H9 (cell line): ENCODE measurements around the gene SVOP. TPM values are rescaled to one million over a fixed set of nuclear protein-coding genes. Genes with fewer than 3 reads are reported as not detected.
A peak's percentile ranks its signal among the peaks of the same experiment; 100 is the strongest.

Source experiments
- DNase-seq: peaks from one replicate; pipeline ENCODE4 v3.0.0-alpha.2; 2017
- H2AFZ ChIP-seq: one replicate; pipeline ENCODE4 v1.6.1; 2013; ENCODE audit warnings: mild to moderate bottlenecking, low read length, control low read depth, moderate library complexity
- H2AK5ac ChIP-seq: 2 replicates; pipeline ENCODE4 v1.6.1; 2013; ENCODE audit warnings: low read length, control low read depth, mixed read lengths; ENCODE audit not compliant: insufficient read length
- H2BK120ac ChIP-seq: one replicate; pipeline ENCODE4 v1.6.1; 2013; ENCODE audit warnings: low read depth, mild to moderate bottlenecking, low read length, control low read depth, inconsistent platforms; ENCODE audit not compliant: poor library complexity, severe bottlenecking
- H2BK12ac ChIP-seq: 2 replicates; pipeline ENCODE4 v1.6.1; 2013; ENCODE audit warnings: low read length, control low read depth, mixed read lengths, low read depth; ENCODE audit not compliant: insufficient read length
- H2BK15ac ChIP-seq: 2 replicates; pipeline ENCODE4 v1.6.1; 2013; ENCODE audit warnings: low read depth, low read length, control low read depth
- H2BK20ac ChIP-seq: one replicate; pipeline ENCODE4 v1.6.1; 2013; ENCODE audit warnings: low read depth, mild to moderate bottlenecking, low read length, control low read depth, inconsistent platforms; ENCODE audit not compliant: poor library complexity, severe bottlenecking
- H2BK5ac ChIP-seq: 2 replicates; pipeline ENCODE4 v1.6.1; 2013; ENCODE audit warnings: low read length, control low read depth, mixed read lengths; ENCODE audit not compliant: insufficient read length
- H3K14ac ChIP-seq: 2 replicates; pipeline ENCODE4 v1.6.1; 2013; ENCODE audit warnings: low read length, control low read depth; ENCODE audit not compliant: insufficient read depth
- H3K18ac ChIP-seq: 2 replicates; pipeline ENCODE4 v1.6.1; 2013; ENCODE audit warnings: low read depth, mild to moderate bottlenecking, mixed read lengths, low read length, control low read depth; ENCODE audit not compliant: insufficient read length
- H3K23ac ChIP-seq: 2 replicates; pipeline ENCODE4 v1.6.1; 2013; ENCODE audit warnings: low read length, control low read depth, mixed read lengths, low read depth; ENCODE audit not compliant: insufficient read length
- H3K23me2 ChIP-seq: 2 replicates; pipeline ENCODE4 v1.6.1; 2013; ENCODE audit warnings: low read depth, mild to moderate bottlenecking, mixed read lengths, low read length, control low read depth; ENCODE audit not compliant: insufficient read length, poor library complexity, severe bottlenecking
- H3K27ac ChIP-seq: 2 replicates; pipeline ENCODE4 v1.5.1; 2013; ENCODE audit warnings: low read length, control low read depth, mixed read lengths, low read depth; ENCODE audit not compliant: insufficient read length
- H3K27me3 ChIP-seq: 2 replicates; pipeline ENCODE4 v1.6.1; 2013; ENCODE audit warnings: low read length, control low read depth, inconsistent platforms; ENCODE audit not compliant: insufficient read depth
- H3K4ac ChIP-seq: 2 replicates; pipeline ENCODE4 v1.6.1; 2013; ENCODE audit warnings: low read depth, mild to moderate bottlenecking, control low read depth, inconsistent platforms, low read length, moderate library complexity
- H3K4me1 ChIP-seq: 2 replicates; pipeline ENCODE4 v1.6.1; 2013; ENCODE audit warnings: low read length, control low read depth, inconsistent platforms; ENCODE audit not compliant: insufficient read depth
- H3K4me2 ChIP-seq: 2 replicates; pipeline ENCODE4 v1.6.1; 2013; ENCODE audit warnings: low read length, control low read depth, mixed read lengths; ENCODE audit not compliant: insufficient read length, insufficient read depth
- H3K56ac ChIP-seq: 2 replicates; pipeline ENCODE4 v1.6.1; 2013; ENCODE audit warnings: low read depth, mild to moderate bottlenecking, mixed read lengths, low read length, control low read depth; ENCODE audit not compliant: insufficient read length
- H3K79me1 ChIP-seq: 2 replicates; pipeline ENCODE4 v1.6.1; 2013; ENCODE audit warnings: low read depth, mild to moderate bottlenecking, moderate library complexity, low read length, control low read depth, inconsistent platforms; ENCODE audit not compliant: insufficient read depth, poor library complexity, severe bottlenecking
- H3K79me2 ChIP-seq: 2 replicates; pipeline ENCODE4 v1.6.1; 2013; ENCODE audit warnings: low read length, control low read depth, inconsistent platforms; ENCODE audit not compliant: insufficient read depth
- H3K9ac ChIP-seq: 2 replicates; pipeline ENCODE4 v1.6.1; 2013; ENCODE audit warnings: low read length, control low read depth, mixed read lengths; ENCODE audit not compliant: insufficient read length; ENCODE audit errors: extremely low read depth
- H3K9me3 ChIP-seq: one replicate; pipeline ENCODE4 v1.6.1; 2013; ENCODE audit warnings: low read depth, low read length, inconsistent platforms; ENCODE audit not compliant: control insufficient read depth
- H3T11ph ChIP-seq: one replicate; pipeline ENCODE4 v1.6.1; 2013; ENCODE audit warnings: mild to moderate bottlenecking, low read length, control low read depth, inconsistent platforms
- H4K20me1 ChIP-seq: one replicate; pipeline ENCODE4 v1.6.1; 2013; ENCODE audit not compliant: control insufficient read depth, insufficient read length, insufficient read depth
- H4K5ac ChIP-seq: 2 replicates; pipeline ENCODE4 v1.6.1; 2013; ENCODE audit warnings: low read depth, mild to moderate bottlenecking, mixed read lengths, low read length, control low read depth; ENCODE audit not compliant: insufficient read length
- H4K8ac ChIP-seq: replicated peaks from 2 replicates; pipeline ENCODE4 v1.6.1; 2013; ENCODE audit warnings: low read length, control low read depth, mixed read lengths, low read depth; ENCODE audit not compliant: insufficient read length
- H4K91ac ChIP-seq: 2 replicates; pipeline ENCODE4 v1.6.1; 2013; ENCODE audit warnings: low read depth, mild to moderate bottlenecking, moderate library complexity, mixed read lengths, low read length, control low read depth; ENCODE audit not compliant: insufficient read length
- H3K27ac Mint-ChIP-seq, 3 experiments: 2 replicates in 2 of 3; 3 replicates in 1 of 3; pipeline ENCODE4 v1.8.0; 2020 to 2021; ENCODE audit warnings: mixed read lengths in 3 of 3, mild to moderate bottlenecking in 1 of 3, moderate library complexity in 1 of 3
- H3K27me3 Mint-ChIP-seq: 2 replicates; pipeline ENCODE4 v1.8.0; 2021; ENCODE audit warnings: low read depth, mild to moderate bottlenecking, moderate library complexity, mixed read lengths
- H3K36me3 Mint-ChIP-seq, 3 experiments: 2 replicates in 2 of 3; 3 replicates in 1 of 3; pipeline ENCODE4 v1.8.0; 2020 to 2021; ENCODE audit warnings: low read depth in 3 of 3, mixed read lengths in 3 of 3; ENCODE audit not compliant: insufficient read depth in 1 of 3
- H3K4me1 Mint-ChIP-seq, 2 experiments: 2 replicates each; pipeline ENCODE4 v1.8.0; 2020; ENCODE audit warnings: mixed read lengths in 2 of 2
- H3K4me3 Mint-ChIP-seq, 2 experiments: 2 replicates in 1 of 2; 3 replicates in 1 of 2; pipeline ENCODE4 v1.8.0; 2020 to 2021; ENCODE audit warnings: mild to moderate bottlenecking in 2 of 2, mixed read lengths in 2 of 2, moderate library complexity in 1 of 2
- H3K9me3 Mint-ChIP-seq, 2 experiments: 2 replicates in 1 of 2; 3 replicates in 1 of 2; pipeline ENCODE4 v1.8.0; 2020; ENCODE audit warnings: mild to moderate bottlenecking in 2 of 2, mixed read lengths in 2 of 2, moderate library complexity in 1 of 2
- WGBS: extraction: QIAGEN DNeasy Blood & Tissue Kit; methylation state at CpG from one replicate; pipeline ENCODE4 v1.1.7; 2013; ENCODE audit warnings: missing lambda C conversion rate, low lambda C conversion rate, mixed read lengths; ENCODE audit not compliant: insufficient read length; ENCODE audit errors: extremely low coverage; 5-methylcytosine and 5-hydroxymethylcytosine counted together
- total RNA-seq: library from RNA; stranded (reverse); gene quantifications from 2 replicates; pipeline ENCODE4 v1.2.1, GENCODE V29; 2021
- TF ChIP-seq, protein P1 (sequence below): fragments of 200-600 bp; sonication (generic); conservative IDR thresholded peaks from 3 replicates; pipeline ENCODE4 v1.8.0; 2021; ENCODE audit warnings: antibody characterized with exemption, mild to moderate bottlenecking

Gene SVOP
- total RNA-seq, 1 experiment from 2014 or later = 0.15 TPM

DNA sequence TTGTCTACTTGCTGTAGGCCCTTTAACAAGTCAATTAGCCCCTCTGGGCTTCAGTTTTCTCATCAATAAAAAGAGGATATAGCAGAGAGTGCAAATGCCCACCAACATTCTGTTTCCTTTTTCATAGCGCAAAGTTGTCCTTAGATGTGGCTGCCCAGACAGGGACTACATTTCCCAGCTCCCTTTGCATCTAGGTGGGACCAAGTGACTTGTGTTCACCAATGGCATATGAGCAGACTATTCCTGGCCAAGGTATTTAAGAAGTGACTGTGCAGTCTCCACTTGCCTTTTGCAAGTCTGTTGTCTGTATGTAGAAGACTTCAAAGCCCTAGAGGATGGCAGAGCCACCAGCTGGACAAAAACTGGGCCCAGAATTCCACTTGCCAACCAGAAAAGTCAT lies 81.3 kb downstream of the SVOP start:
- Histone ChIP-seq H3K56ac (no peak overlapping the region), H3K27ac (no peak overlapping the region), H3K4ac (no peak overlapping the region), H4K8ac (no peak overlapping the region), H2AFZ (no peak overlapping the region), H3K9me3 (no peaks in the 10 kb centered on the region), H3K79me1 (no peaks in the 10 kb centered on the region), H4K91ac (no peak overlapping the region), H3K4me1 (no peaks in the 10 kb centered on the region), H3K27me3 (no peaks in the 10 kb centered on the region), H2BK12ac (no peak overlapping the region), H3K4me2 (no peak overlapping the region), H3K9ac (no peak overlapping the region), H4K20me1 (no peaks in the 10 kb centered on the region), H3K23ac (no peak overlapping the region), H3K79me2 (no peaks in the 10 kb centered on the region), H3K23me2 (no peaks in the 10 kb centered on the region), H2BK5ac (no peak overlapping the region), H2AK5ac (no peak overlapping the region), H2BK120ac (no peak overlapping the region), H3K14ac (no peak overlapping the region), H2BK20ac (no peak overlapping the region), H3T11ph (no peak overlapping the region), H3K18ac (no peak overlapping the region), H4K5ac (no peak overlapping the region), H2BK15ac (no peak overlapping the region)
- no peaks in the 10 kb centered on the region for H3K4me1 Mint-ChIP-seq
- H3K27ac Mint-ChIP-seq = peak overlapping the region in 1 of 3 experiments; percentile 22; a peak in 1 of 7 replicates
- no CpG with 5 or more reads among the region's 1 CpG for WGBS
- H3K36me3 Mint-ChIP-seq = no peaks in the 10 kb centered on the region
- no peaks in the 10 kb centered on the region for H3K9me3 Mint-ChIP-seq
- TF ChIP-seq, protein P1, sequence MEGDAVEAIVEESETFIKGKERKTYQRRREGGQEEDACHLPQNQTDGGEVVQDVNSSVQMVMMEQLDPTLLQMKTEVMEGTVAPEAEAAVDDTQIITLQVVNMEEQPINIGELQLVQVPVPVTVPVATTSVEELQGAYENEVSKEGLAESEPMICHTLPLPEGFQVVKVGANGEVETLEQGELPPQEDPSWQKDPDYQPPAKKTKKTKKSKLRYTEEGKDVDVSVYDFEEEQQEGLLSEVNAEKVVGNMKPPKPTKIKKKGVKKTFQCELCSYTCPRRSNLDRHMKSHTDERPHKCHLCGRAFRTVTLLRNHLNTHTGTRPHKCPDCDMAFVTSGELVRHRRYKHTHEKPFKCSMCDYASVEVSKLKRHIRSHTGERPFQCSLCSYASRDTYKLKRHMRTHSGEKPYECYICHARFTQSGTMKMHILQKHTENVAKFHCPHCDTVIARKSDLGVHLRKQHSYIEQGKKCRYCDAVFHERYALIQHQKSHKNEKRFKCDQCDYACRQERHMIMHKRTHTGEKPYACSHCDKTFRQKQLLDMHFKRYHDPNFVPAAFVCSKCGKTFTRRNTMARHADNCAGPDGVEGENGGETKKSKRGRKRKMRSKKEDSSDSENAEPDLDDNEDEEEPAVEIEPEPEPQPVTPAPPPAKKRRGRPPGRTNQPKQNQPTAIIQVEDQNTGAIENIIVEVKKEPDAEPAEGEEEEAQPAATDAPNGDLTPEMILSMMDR = no peak
- no peak overlapping the region for H3K4me3 Mint-ChIP-seq
- peak; percentile 57 for DNase-seq
- peaks cover 11% of the 10 kb centered on the region for H3K27me3 Mint-ChIP-seq
